Ascending aorta (tissue), 2 donors: ENCODE results near the gene PPP2CA. TPM values are rescaled to one million over a fixed set of nuclear protein-coding genes. Genes with fewer than 3 reads are reported as not detected.

Experiments
- DNase-seq, 2 donors: peaks; one replicate each; pipeline ENCODE4 v3.0.0-alpha.2; 2019; ENCODE audit warnings: low spot score in 2 of 2
- H3K27ac ChIP-seq, 2 donors: fragments of 200-600 bp; sonication (generic); one replicate each; pipeline ENCODE4 v1.5.1; 2016 to 2017; ENCODE audit warnings: mild to moderate bottlenecking in 1 of 2
- H3K27me3 ChIP-seq: fragments of 200-600 bp; sonication (generic); one replicate; pipeline ENCODE4 v1.5.1; 2017
- H3K36me3 ChIP-seq, 2 donors: fragments of 200-600 bp; sonication (generic); one replicate each; pipeline ENCODE4 v1.5.1; 2016
- H3K4me1 ChIP-seq, 2 donors: fragments of 200-600 bp; sonication (generic); one replicate each; pipeline ENCODE4 v1.5.1; 2016 to 2017; ENCODE audit warnings: mild to moderate bottlenecking in 1 of 2
- H3K4me3 ChIP-seq, 2 donors: fragments of 200-600 bp; sonication (generic); one replicate each; pipeline ENCODE4 v1.5.1; 2016 to 2017; ENCODE audit warnings: mild to moderate bottlenecking in 1 of 2
- H3K9me3 ChIP-seq, 2 donors: fragments of 200-600 bp; sonication (generic); one replicate each; pipeline ENCODE4 v1.5.1; 2016
- intact Hi-C: fragments of 100-400 bp; cut with DNase I; formaldehyde crosslinking; loops from one replicate; pipeline ENCODE4 v1.15.1; 2023
- total RNA-seq: library from RNA; depleted of rRNA; stranded (reverse); fragments of >200 nt; gene quantifications from one replicate; pipeline ENCODE4 v1.1.0, GENCODE V29; 2016
- TF ChIP-seq, protein P1 (sequence below), 3 experiments: fragments of 200-600 bp in 2 of 3; fragments of 450-650 bp in 1 of 3; sonication (generic) in 2 of 3; IDR thresholded peaks; one replicate each; pipeline ENCODE4 v1.5.1; 2016 to 2019; ENCODE audit warnings: antibody characterized with exemption in 3 of 3, mild to moderate bottlenecking in 1 of 3, moderate library complexity in 1 of 3

PPP2CA gene
- 26.2 TPM for total RNA-seq

- Histone ChIP-seq H3K4me3 (peak within 1 kb of the TSS; percentile 76 to 91), H3K27ac (peak within 1 kb of the TSS; percentile 100), H3K4me1 (peaks cover 7 to 37% of the 10 kb centered on the region in 2 donors), H3K36me3 (no peaks in the 10 kb centered on the region), H3K27me3 (no peaks in the 10 kb centered on the region), H3K9me3 (no peaks in the 10 kb centered on the region)
- TF ChIP-seq, protein P1, sequence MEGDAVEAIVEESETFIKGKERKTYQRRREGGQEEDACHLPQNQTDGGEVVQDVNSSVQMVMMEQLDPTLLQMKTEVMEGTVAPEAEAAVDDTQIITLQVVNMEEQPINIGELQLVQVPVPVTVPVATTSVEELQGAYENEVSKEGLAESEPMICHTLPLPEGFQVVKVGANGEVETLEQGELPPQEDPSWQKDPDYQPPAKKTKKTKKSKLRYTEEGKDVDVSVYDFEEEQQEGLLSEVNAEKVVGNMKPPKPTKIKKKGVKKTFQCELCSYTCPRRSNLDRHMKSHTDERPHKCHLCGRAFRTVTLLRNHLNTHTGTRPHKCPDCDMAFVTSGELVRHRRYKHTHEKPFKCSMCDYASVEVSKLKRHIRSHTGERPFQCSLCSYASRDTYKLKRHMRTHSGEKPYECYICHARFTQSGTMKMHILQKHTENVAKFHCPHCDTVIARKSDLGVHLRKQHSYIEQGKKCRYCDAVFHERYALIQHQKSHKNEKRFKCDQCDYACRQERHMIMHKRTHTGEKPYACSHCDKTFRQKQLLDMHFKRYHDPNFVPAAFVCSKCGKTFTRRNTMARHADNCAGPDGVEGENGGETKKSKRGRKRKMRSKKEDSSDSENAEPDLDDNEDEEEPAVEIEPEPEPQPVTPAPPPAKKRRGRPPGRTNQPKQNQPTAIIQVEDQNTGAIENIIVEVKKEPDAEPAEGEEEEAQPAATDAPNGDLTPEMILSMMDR (IDR thresholded peaks at IDR 0.05): no peak
- DNase-seq: peak; percentile 96 to 99
- intact Hi-C loops: loop anchor here (1.0 to 5.0 kb wide), 7 partner anchors 41 to 511 kb away; partner anchors contain the start of genes CAMLG, SEC24A and UBE2B
These were observed at the start of gene PPP2CA for GRCh38 chr5:134225780-134226440. Gene PPP2CA, minus strand, starts transcription at chr5:134226073. Its CDS starts 212 bp downstream, at chr5:134225861.

DNA sequence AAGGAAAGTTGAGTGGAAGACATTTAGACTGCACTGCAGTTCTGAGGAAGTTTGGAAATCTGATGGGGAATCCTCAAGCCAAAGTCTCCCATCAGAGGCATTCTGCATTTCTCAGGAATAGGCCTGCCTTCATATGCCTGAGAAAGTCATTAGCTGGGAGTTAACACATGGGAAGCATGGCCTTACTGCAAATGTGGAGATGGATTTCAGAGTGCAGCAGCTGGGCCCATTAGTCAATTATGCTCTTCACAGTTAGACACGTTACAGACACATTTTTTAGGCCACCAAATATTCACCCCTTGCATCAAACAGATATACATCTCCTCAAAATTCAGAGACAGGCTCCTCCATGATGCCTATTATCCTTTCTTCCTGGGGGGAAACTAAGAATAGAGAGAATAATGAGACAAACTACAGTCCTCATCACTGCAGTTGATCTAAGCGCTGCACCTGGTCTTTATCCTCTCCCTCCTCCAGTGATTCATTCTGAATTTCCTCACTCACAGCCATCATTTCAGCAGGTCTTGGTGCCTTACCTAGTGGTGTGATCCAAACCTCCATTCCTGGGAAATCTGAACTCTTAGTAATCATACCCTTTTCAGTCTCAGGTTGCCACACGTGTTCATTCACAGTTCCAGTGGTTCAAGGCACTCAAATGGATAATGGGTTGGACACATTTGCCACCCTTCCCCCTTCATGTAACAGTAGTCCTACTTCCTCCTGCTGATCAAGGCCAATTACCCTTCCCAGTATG, 47.9 kb upstream of the PPP2CA start:
- Histone ChIP-seq H3K36me3 (no peaks in the 10 kb centered on the region), H3K9me3 (peaks cover 0 to 3% of the 10 kb centered on the region in 2 donors), H3K27me3 (no peaks in the 10 kb centered on the region), H3K27ac (no peak overlapping the region), H3K4me3 (no peak overlapping the region), H3K4me1 (no peaks in the 10 kb centered on the region)
- TF ChIP-seq, protein P1 (IDR thresholded peaks at IDR 0.05): no peak
- DNase-seq: no peak
- intact Hi-C loops: no loop called here

GRCh38 chr5:134271059-134271458, 45.2 kb upstream of the PPP2CA start:
- Histone ChIP-seq H3K27me3 (no peaks in the 10 kb centered on the region), H3K4me3 (no peak overlapping the region), H3K9me3 (peaks cover 0 to 3% of the 10 kb centered on the region in 2 donors), H3K27ac (no peak overlapping the region), H3K4me1 (no peaks in the 10 kb centered on the region), H3K36me3 (no peaks in the 10 kb centered on the region)
- DNase-seq: no peak
- intact Hi-C loops: no loop called here
- TF ChIP-seq, protein P1 (IDR thresholded peaks at IDR 0.05): no peak

DNA sequence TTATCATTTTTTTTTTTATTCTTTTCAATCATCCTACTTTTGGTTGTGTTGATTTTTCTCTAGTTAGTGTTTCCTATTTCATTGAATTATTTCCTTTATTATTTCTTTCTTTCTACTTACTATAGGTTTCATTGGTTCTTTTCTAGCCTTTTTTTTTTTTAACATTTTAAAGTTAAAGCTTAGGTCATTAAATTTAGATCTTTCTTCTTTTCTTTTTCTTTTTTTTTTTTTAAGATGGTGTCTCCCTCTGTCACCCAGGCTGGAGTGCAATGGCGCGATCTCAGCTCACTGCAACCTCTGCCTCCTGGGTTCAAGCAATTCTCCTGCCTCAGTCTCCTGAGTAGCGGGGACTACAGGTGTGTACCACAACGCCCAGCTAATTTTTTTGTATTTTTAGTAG, 43.0 kb upstream of the PPP2CA start:
- H3K27me3 ChIP-seq: no peaks in the 10 kb centered on the region
- peaks cover 0 to 3% of the 10 kb centered on the region in 2 donors for H3K9me3 ChIP-seq
- no peak for DNase-seq
- H3K36me3 ChIP-seq: no peaks in the 10 kb centered on the region
- no peak overlapping the region for H3K27ac ChIP-seq
- TF ChIP-seq, protein P1 (IDR thresholded peaks at IDR 0.05): no peak
- intact Hi-C loops: no loop called here
- no peaks in the 10 kb centered on the region for H3K4me1 ChIP-seq
- H3K4me3 ChIP-seq: no peak overlapping the region

DNA sequence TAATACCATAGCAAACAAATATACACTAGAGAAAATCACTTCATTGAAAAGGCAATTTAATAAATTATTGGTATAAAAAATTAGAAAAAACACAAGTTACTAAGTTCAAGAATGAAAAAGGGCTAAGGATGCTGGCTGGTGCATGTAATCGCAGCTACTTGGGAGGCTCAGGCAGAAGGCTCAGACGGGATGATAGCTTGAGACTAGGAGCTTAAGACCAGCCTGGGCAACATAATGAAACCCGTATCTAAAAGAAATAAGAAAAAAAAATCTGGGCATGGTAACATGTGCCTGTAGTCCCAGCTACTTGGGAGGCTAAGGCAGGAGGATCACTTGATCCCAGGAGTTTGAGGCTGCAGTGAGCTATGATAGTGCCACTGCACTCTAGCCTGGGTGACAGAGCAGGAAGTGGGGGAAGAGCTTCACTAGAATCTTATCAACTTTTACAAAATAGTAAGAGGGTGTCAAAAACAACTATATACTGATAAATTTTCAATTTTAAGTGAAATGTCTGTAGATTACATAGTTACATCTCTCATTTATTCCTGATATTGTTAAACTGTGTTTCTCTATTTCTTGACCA, 42.2 kb upstream of the PPP2CA start:
- intact Hi-C loops: no loop called here
- DNase-seq: no peak
- TF ChIP-seq, protein P1 (IDR thresholded peaks at IDR 0.05): no peak
- Histone ChIP-seq H3K36me3 (no peaks in the 10 kb centered on the region), H3K27ac (no peak overlapping the region), H3K27me3 (no peaks in the 10 kb centered on the region), H3K4me3 (no peak overlapping the region), H3K4me1 (no peaks in the 10 kb centered on the region), H3K9me3 (peaks cover 0 to 3% of the 10 kb centered on the region in 2 donors)
